ENCODE data around the gene DNAH2. TPM values are rescaled to one million over a fixed set of nuclear protein-coding genes. Genes with fewer than 3 reads are reported as not detected.
"Not testable (repeated sequence)": the region's sequence is repeated elsewhere in the genome, so short reads cannot be mapped to it uniquely, and the experiment has no call there.

DNAH2 gene
- total RNA-seq, 4 donors from 2014 or later: 0.08 to 0.31 TPM; not detected in 2

DNA sequence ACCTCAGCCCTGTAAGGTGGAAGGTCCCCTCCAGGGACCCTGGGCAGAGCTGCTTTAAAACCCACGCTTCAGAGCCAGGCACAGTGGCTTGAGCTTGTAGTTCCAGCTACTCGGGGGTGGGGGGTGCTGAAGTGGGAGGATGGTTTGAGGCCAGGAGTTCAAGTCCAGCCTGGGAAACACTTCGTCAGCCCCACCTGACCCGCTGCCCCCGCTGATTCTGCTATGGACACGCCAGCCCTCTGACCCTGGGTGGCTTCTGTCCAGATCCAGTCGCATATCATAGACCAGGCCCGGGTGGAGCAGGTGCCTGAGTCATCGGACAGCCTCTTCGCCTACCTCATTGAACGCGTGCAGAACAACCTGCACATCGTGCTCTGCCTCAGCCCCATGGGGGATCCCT, 81.3 kb downstream of the DNAH2 start:
- TF ChIP-seq, protein P1, sequence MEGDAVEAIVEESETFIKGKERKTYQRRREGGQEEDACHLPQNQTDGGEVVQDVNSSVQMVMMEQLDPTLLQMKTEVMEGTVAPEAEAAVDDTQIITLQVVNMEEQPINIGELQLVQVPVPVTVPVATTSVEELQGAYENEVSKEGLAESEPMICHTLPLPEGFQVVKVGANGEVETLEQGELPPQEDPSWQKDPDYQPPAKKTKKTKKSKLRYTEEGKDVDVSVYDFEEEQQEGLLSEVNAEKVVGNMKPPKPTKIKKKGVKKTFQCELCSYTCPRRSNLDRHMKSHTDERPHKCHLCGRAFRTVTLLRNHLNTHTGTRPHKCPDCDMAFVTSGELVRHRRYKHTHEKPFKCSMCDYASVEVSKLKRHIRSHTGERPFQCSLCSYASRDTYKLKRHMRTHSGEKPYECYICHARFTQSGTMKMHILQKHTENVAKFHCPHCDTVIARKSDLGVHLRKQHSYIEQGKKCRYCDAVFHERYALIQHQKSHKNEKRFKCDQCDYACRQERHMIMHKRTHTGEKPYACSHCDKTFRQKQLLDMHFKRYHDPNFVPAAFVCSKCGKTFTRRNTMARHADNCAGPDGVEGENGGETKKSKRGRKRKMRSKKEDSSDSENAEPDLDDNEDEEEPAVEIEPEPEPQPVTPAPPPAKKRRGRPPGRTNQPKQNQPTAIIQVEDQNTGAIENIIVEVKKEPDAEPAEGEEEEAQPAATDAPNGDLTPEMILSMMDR (IDR thresholded peaks at IDR 0.05): no peak
- no peak for TF ChIP-seq EP300 (IDR thresholded peaks at IDR 0.05)
- TF ChIP-seq POLR2AphosphoS5 (IDR thresholded peaks at IDR 0.05): no peak
- no peak for TF ChIP-seq POLR2A (IDR thresholded peaks at IDR 0.05)
- Histone ChIP-seq H3K9me3 (no peaks in the 10 kb centered on the region), H3K4me1 (no peaks in the 10 kb centered on the region), H3K27ac (no peak overlapping the region), H3K36me3 (no peaks in the 10 kb centered on the region), H3K4me3 (no peak overlapping the region), H3K27me3 (peaks cover 22% of the 10 kb centered on the region)
- 75% methylated on average over 8 of the region's 13 CpGs; no CpG with 5 or more reads in 1 of the 2 donors for WGBS, 2 donors (ENCODE audit: low coverage in 1 of 2)
- no peak for ATAC-seq

DNA sequence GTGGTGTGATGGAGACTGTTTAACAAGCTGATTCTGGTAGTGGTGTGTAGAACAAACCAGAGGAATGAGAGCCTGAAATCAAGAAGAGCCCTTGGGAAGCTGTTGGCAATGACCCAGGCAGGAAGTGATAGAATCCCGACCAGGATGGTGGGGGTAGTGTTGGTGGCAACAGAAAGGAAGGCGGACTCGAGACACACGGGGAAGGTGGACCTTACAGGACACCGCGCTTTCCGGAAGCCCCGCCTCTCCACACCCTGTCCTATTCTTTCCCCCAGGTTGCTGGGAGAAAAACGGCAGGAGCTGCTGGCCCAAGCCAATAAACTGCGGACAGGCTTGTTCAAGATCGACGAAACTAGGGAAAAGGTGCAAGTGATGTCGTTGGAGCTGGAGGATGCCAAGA, 86.4 kb downstream of the DNAH2 start:
- ATAC-seq: no peak
- no peak for TF ChIP-seq EP300 (IDR thresholded peaks at IDR 0.05)
- no peak for TF ChIP-seq POLR2A (IDR thresholded peaks at IDR 0.05)
- TF ChIP-seq, protein P1 (IDR thresholded peaks at IDR 0.05): no peak
- no peak for TF ChIP-seq POLR2AphosphoS5 (IDR thresholded peaks at IDR 0.05)

DNA sequence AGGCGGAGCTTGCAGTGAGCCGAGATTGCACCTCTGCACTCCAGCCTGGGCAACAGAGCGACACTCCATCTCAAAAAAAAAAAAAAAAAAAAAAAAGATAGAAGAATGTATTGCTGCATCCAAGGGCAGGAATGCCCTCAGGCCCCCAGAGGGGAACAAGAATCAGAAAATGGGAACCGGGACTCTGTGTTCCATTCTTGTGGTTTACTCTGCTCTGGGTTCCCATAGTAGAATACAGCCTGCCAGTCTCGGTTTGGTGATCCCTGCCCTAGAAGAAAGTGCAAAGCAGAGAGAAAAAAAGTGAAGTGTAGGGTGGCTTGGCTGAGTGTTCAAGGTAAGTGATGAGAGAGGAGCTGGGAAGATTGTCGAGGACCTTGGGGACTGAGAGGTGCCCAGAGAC, 89.0 kb downstream of the DNAH2 start:
- no peak overlapping the region for H3K4me3 ChIP-seq
- H3K4me1 ChIP-seq: no peaks in the 10 kb centered on the region
- WGBS, 2 donors (ENCODE audit: low coverage in 1 of 2): 50 to 92% methylated on average over 3 of the region's 6 CpGs
- H3K36me3 ChIP-seq: no peaks in the 10 kb centered on the region
- ATAC-seq: no peak
- TF ChIP-seq EP300 (IDR thresholded peaks at IDR 0.05): no peak
- no peak for TF ChIP-seq POLR2A (IDR thresholded peaks at IDR 0.05)
- TF ChIP-seq POLR2AphosphoS5 (IDR thresholded peaks at IDR 0.05): no peak
- TF ChIP-seq, protein P1 (IDR thresholded peaks at IDR 0.05): no peak
- H3K9me3 ChIP-seq: no peaks in the 10 kb centered on the region
- peaks cover 46% of the 10 kb centered on the region for H3K27me3 ChIP-seq
- H3K27ac ChIP-seq: no peak overlapping the region

More for the DNA sequence above, 86.4 kb downstream of the DNAH2 start:
- Histone ChIP-seq H3K4me1 (no peaks in the 10 kb centered on the region), H3K4me3 (no peak overlapping the region), H3K27ac (no peak overlapping the region), H3K9me3 (no peaks in the 10 kb centered on the region), H3K27me3 (peaks cover 41% of the 10 kb centered on the region), H3K36me3 (no peaks in the 10 kb centered on the region)
- WGBS, 2 donors (ENCODE audit: low coverage in 1 of 2): 17 to 34% methylated on average over 1 to 12 of the region's 13 CpGs

DNA sequence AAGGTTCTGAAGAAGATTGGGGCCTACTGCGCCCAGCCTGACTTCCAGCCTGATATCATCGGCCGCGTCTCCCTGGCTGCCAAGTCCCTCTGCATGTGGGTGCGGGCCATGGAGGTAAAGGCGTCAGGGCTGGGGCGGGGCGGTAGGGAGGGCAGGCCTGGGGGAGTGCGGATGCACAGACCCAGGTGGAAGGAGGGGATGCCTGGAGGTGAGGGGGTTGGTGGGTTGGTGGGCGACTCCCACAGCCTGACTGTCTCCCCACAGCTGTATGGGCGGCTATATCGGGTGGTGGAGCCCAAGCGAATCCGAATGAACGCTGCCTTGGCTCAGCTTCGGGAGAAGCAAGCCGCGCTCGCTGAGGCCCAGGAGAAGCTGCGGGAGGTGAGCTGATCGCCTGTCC, 89.7 kb downstream of the DNAH2 start:
- no peak for ATAC-seq
- peaks cover 40% of the 10 kb centered on the region for H3K27me3 ChIP-seq
- 77 to 89% methylated on average over 4 to 5 of the region's 21 CpGs for WGBS, 2 donors (ENCODE audit: low coverage in 1 of 2)

DNA sequence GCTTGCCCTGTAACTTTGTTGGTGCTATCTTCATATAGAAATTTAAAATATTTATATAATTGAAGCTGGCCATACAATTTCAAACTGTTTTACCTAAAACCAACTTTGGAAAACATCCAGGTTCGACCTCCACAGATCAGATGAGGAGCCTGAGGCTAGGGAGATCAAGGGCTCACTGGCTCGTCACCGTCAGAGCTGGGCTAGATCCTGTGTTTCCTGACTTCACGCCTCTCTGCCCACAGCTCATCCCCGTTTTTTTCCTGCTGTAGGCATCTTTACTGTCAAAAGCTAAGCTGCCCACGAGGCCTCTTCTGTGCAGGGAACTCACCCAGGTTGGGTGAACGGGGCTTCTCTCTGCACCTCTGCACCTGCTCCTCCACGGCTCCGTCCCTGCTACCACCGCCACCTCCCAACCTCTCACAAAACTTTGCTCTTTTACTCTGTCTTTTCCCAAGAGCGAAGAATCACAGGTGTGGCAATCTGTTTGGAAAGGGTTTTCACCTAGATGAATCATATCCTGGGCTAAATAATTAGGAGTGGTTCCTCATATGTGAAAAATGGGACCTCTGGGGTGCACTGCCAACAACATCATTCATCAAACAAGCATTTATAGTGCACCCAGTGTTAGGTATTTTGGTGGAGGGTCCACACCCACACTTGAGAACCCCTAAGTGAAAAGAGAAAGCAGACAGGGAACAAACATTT, 91.7 kb downstream of the DNAH2 start:
- Histone ChIP-seq H3K27me3 (peaks cover 37% of the 10 kb centered on the region), H3K4me1 (no peaks in the 10 kb centered on the region), H3K36me3 (no peaks in the 10 kb centered on the region), H3K9me3 (no peaks in the 10 kb centered on the region), H3K27ac (no peak overlapping the region), H3K4me3 (no peak overlapping the region)
- 6 to 72% methylated on average over 2 to 11 of the region's 11 CpGs for WGBS, 2 donors (ENCODE audit: low coverage in 1 of 2)
- ATAC-seq: no peak
- TF ChIP-seq EP300 (IDR thresholded peaks at IDR 0.05): no peak
- TF ChIP-seq POLR2AphosphoS5 (IDR thresholded peaks at IDR 0.05): no peak
- TF ChIP-seq POLR2A (IDR thresholded peaks at IDR 0.05): no peak
- TF ChIP-seq, protein P1 (IDR thresholded peaks at IDR 0.05): no peak

More for the DNA sequence above, 89.7 kb downstream of the DNAH2 start:
- no peak overlapping the region for H3K27ac ChIP-seq
- H3K9me3 ChIP-seq: no peaks in the 10 kb centered on the region
- H3K4me3 ChIP-seq: no peak overlapping the region
- TF ChIP-seq EP300 (IDR thresholded peaks at IDR 0.05): no peak
- no peaks in the 10 kb centered on the region for H3K4me1 ChIP-seq
- no peaks in the 10 kb centered on the region for H3K36me3 ChIP-seq

DNA sequence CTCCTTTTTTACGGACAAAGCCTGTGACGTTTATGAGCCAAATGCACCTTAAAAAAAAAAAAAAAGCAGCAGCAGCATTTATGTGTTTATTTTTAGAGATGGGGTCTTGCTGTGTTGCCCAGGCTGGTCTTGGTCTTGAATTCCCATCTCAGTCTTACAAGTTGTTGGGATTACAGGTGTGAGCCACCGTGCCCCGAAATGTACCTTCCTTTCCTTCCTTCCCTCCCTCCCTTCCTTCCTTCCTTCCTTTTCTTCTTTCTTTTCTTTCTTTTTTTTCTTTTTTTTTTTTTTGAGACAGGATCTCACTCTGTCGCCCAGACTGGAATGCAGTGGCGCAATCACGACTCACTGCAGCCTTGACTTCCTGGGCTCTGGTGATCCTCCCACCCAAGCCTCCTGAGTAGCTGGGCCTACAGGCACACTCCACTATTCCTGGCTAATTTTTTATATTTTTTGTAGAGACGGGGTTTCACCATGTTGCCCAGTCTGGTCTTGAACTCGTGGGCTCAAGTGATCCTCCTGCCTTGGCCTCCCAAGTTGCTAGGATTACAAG, 92.3 kb downstream of the DNAH2 start:
- not testable (repeated sequence) for H3K36me3 ChIP-seq, H3K4me3 ChIP-seq, H3K27ac ChIP-seq, H3K4me1 ChIP-seq, ATAC-seq, H3K9me3 ChIP-seq
- peaks cover 37% of the 10 kb centered on the region for H3K27me3 ChIP-seq
- 72 to 73% methylated on average over 4 to 7 of the region's 9 CpGs for WGBS, 2 donors (ENCODE audit: low coverage in 1 of 2)
